Thyroid gland (tissue), 4 donors: Measurements from ENCODE around the gene RNF186. TPM values are rescaled to one million over a fixed set of nuclear protein-coding genes. Genes with fewer than 3 reads are reported as not detected.
A peak's percentile ranks its signal among the peaks of the same experiment; 100 is the strongest.
"Not testable (repeated sequence)": the region's sequence is repeated elsewhere in the genome, so short reads cannot be mapped to it uniquely, and the experiment has no call there.

Experiments used
- DNase-seq, 2 donors: peaks; one replicate each; pipeline ENCODE4 v3.0.0-alpha.2; 2019
- H3K27ac ChIP-seq, 3 donors: fragments of 200-600 bp; sonication (generic); 1 replicate in 2 of 3; 2 replicates in 1 of 3; pipeline ENCODE4 v1.5.1; 2016 to 2019; ENCODE audit warnings: mild to moderate bottlenecking in 1 of 3, moderate library complexity in 1 of 3
- H3K27me3 ChIP-seq: fragments of 200-600 bp; sonication (generic); one replicate; pipeline ENCODE4 v1.5.1; 2019
- H3K36me3 ChIP-seq, 2 donors: fragments of 200-600 bp; sonication (generic); one replicate each; pipeline ENCODE4 v1.5.1; 2016 to 2019
- H3K4me1 ChIP-seq, 2 donors: fragments of 200-600 bp; sonication (generic); one replicate each; pipeline ENCODE4 v1.5.1; 2017 to 2019
- H3K4me3 ChIP-seq, 3 donors: fragments of 200-600 bp; sonication (generic); replicated peaks in 1 of 3; 1 replicate in 2 of 3; 2 replicates in 1 of 3; pipeline ENCODE4 v1.5.1; 2016; ENCODE audit warnings: mild to moderate bottlenecking in 1 of 3
- H3K9me3 ChIP-seq: fragments of 200-600 bp; sonication (generic); one replicate; pipeline ENCODE4 v1.5.1; 2017
- CTCF ChIP-seq, 6 experiments: fragments of 200-600 bp in 3 of 6; fragments of 450-650 bp in 3 of 6; sonication (generic) in 3 of 6; IDR thresholded peaks; one replicate each; pipeline ENCODE4 v1.5.1; 2016 to 2019; ENCODE audit warnings: antibody characterized with exemption in 6 of 6, mild to moderate bottlenecking in 2 of 6, inconsistent platforms in 1 of 6, moderate library complexity in 1 of 6
- POLR2A ChIP-seq, 2 donors: fragments of 450-650 bp; IDR thresholded peaks; one replicate each; pipeline ENCODE4 v1.6.1; 2017; ENCODE audit warnings: antibody characterized with exemption in 2 of 2, mild to moderate bottlenecking in 2 of 2, moderate library complexity in 1 of 2
- WGBS, 2 donors: methylation state at CpG; one replicate each; pipeline ENCODE4 v1.1.5; 2017; 5-methylcytosine and 5-hydroxymethylcytosine counted together
- intact Hi-C: fragments of 100-400 bp; cut with DNase I; formaldehyde crosslinking; loops from one replicate; pipeline ENCODE4 v1.15.1; 2023
- total RNA-seq, 4 donors: library from RNA; depleted of rRNA; stranded (reverse); fragments of >200 nt; gene quantifications; one replicate each; pipeline ENCODE4 v1.2.3, GENCODE V29; 2016

The RNF186 gene
- total RNA-seq, 4 donors from 2014 or later: not detected

GRCh38 chr1:19819701-19820100, 4.6 kb upstream of the RNF186 start:
- Histone ChIP-seq H3K27ac (peak overlapping the region in 2 of 3 donors; percentile 15 to 35), H3K4me1 (peaks cover 4 to 29% of the 10 kb centered on the region in 2 donors), H3K9me3 (no peaks in the 10 kb centered on the region), H3K36me3 (no peaks in the 10 kb centered on the region), H3K27me3 (no peaks in the 10 kb centered on the region), H3K4me3 (no peak overlapping the region)
- TF ChIP-seq POLR2A (IDR thresholded peaks at IDR 0.05) (no peak), CTCF (IDR thresholded peaks at IDR 0.05) (no peak)
- 20 to 22% methylated on average over 5 of the region's 5 CpGs for WGBS, 2 donors
- intact Hi-C loops: no loop called here
- DNase-seq: peak; percentile 79 to 82

GRCh38 chr1:19818324-19818723, 3.2 kb upstream of the RNF186 start:
- 86 to 96% methylated on average over 3 of the region's 3 CpGs for WGBS, 2 donors
- Histone ChIP-seq H3K27me3 (no peaks in the 10 kb centered on the region), H3K36me3 (no peaks in the 10 kb centered on the region), H3K4me3 (no peak overlapping the region), H3K9me3 (no peaks in the 10 kb centered on the region), H3K4me1 (peaks cover 4 to 31% of the 10 kb centered on the region in 2 donors), H3K27ac (no peak overlapping the region)
- no peak for DNase-seq
- TF ChIP-seq POLR2A (IDR thresholded peaks at IDR 0.05) (no peak), CTCF (IDR thresholded peaks at IDR 0.05) (no peak)
- intact Hi-C loops: no loop called here

GRCh38 chr1:19817160-19817559, 2.1 kb upstream of the RNF186 start:
- H3K36me3 ChIP-seq: no peaks in the 10 kb centered on the region
- WGBS, 2 donors: 80 to 91% methylated on average over 5 of the region's 5 CpGs
- TF ChIP-seq CTCF (IDR thresholded peaks at IDR 0.05): no peak
- TF ChIP-seq POLR2A (IDR thresholded peaks at IDR 0.05): no peak
- intact Hi-C loops: no loop called here
- H3K27ac ChIP-seq: no peak overlapping the region
- peaks cover 4 to 31% of the 10 kb centered on the region in 2 donors for H3K4me1 ChIP-seq
- H3K27me3 ChIP-seq: no peaks in the 10 kb centered on the region
- no peaks in the 10 kb centered on the region for H3K9me3 ChIP-seq
- no peak overlapping the region for H3K4me3 ChIP-seq
- no peak for DNase-seq

- not testable (repeated sequence) for H3K27ac ChIP-seq, H3K27me3 ChIP-seq
- 59 to 62% methylated on average over 1 of the region's 1 CpG for WGBS, 2 donors
These were observed 1.6 kb upstream of the RNF186 start for GRCh38 chr1:19816737-19817086.

GRCh38 chr1:19815801-19816736, 986 bp upstream of the RNF186 start:
- WGBS, 2 donors: 60 to 61% methylated on average over 13 to 15 of the region's 15 CpGs
- TF ChIP-seq POLR2A (IDR thresholded peaks at IDR 0.05) (no peak), CTCF (IDR thresholded peaks at IDR 0.05) (no peak)
- peaks cover 4 to 31% of the 10 kb centered on the region in 2 donors for H3K4me1 ChIP-seq
- H3K9me3 ChIP-seq: no peaks in the 10 kb centered on the region
- intact Hi-C loops: no loop called here
- H3K27ac ChIP-seq: peak overlapping the region in 2 of 3 donors; percentile 31 to 61
- DNase-seq: peak; percentile 27 to 31
- no peaks in the 10 kb centered on the region for H3K36me3 ChIP-seq
- H3K27me3 ChIP-seq: no peaks in the 10 kb centered on the region
- H3K4me3 ChIP-seq: no peak overlapping the region

More at GRCh38 chr1:19816737-19817086, 1.6 kb upstream of the RNF186 start:
- H3K36me3 ChIP-seq, H3K9me3 ChIP-seq, DNase-seq, intact Hi-C loops, H3K4me3 ChIP-seq: not testable (repeated sequence)
- H3K4me1 ChIP-seq: peaks cover 4 to 31% of the 10 kb centered on the region in 2 donors
